HUES64 (cell line): Measurements from ENCODE around the gene DYRK1B.
A peak's percentile ranks its signal among the peaks of the same experiment; 100 is the strongest.

Experiments
- H3K27ac ChIP-seq: 2 replicates; pipeline ENCODE4 v1.7.0; 2013; ENCODE audit warnings: low read depth, low read length, inconsistent platforms
- H3K27me3 ChIP-seq: 2 replicates; pipeline ENCODE4 v1.6.1; 2013; ENCODE audit warnings: mild to moderate bottlenecking, low read length; ENCODE audit not compliant: insufficient read depth
- H3K36me3 ChIP-seq: 2 replicates; pipeline ENCODE4 v1.6.1; 2013; ENCODE audit warnings: mild to moderate bottlenecking, low read length; ENCODE audit not compliant: insufficient read depth
- H3K4me1 ChIP-seq: 2 replicates; pipeline ENCODE4 v1.6.1; 2013; ENCODE audit warnings: mild to moderate bottlenecking, low read length, moderate library complexity; ENCODE audit not compliant: insufficient read depth
- H3K4me3 ChIP-seq: 2 replicates; pipeline ENCODE4 v1.5.1; 2013; ENCODE audit warnings: mild to moderate bottlenecking, low read length, moderate library complexity
- H3K9ac ChIP-seq: 2 replicates; pipeline ENCODE4 v1.6.1; 2013; ENCODE audit warnings: mild to moderate bottlenecking, low read depth, low read length
- H3K9me3 ChIP-seq: 2 replicates; pipeline ENCODE4 v1.6.1; 2013; ENCODE audit warnings: low read depth, low read length; ENCODE audit not compliant: insufficient read depth
- WGBS: fragments of 150-250, 120-280 bp; methylation state at CpG from one replicate; pipeline ENCODE4 v1.1.7; 2013; ENCODE audit warnings: missing lambda C conversion rate; 5-methylcytosine and 5-hydroxymethylcytosine counted together

The DYRK1B gene

GRCh38 chr19:39852882-39853281 is 18.9 kb upstream of the DYRK1B start:
- Histone ChIP-seq H3K4me3 (no peak overlapping the region), H3K27me3 (no peaks in the 10 kb centered on the region), H3K36me3 (no peaks in the 10 kb centered on the region), H3K4me1 (no peaks in the 10 kb centered on the region), H3K9me3 (no peaks in the 10 kb centered on the region), H3K9ac (no peak overlapping the region), H3K27ac (no peak overlapping the region)
- WGBS: 94% methylated on average over 7 of the region's 7 CpGs

- no peak overlapping the region for H3K4me3 ChIP-seq
- no peaks in the 10 kb centered on the region for H3K36me3 ChIP-seq
- H3K9me3 ChIP-seq: no peaks in the 10 kb centered on the region
- peaks cover 12% of the 10 kb centered on the region for H3K4me1 ChIP-seq
- no peak overlapping the region for H3K9ac ChIP-seq
- WGBS: 71% methylated on average over 2 of the region's 2 CpGs
- no peak overlapping the region for H3K27ac ChIP-seq
- no peaks in the 10 kb centered on the region for H3K27me3 ChIP-seq
Measured at GRCh38 chr19:39850892-39851291, 16.9 kb upstream of the DYRK1B start.

- Histone ChIP-seq H3K9ac (no peak overlapping the region), H3K4me1 (peaks cover 27% of the 10 kb centered on the region)
Measured at GRCh38 chr19:39848392-39848791, 14.4 kb upstream of the DYRK1B start.

GRCh38 chr19:39847525-39847924 is 13.6 kb upstream of the DYRK1B start:
- 98% methylated on average over 6 of the region's 6 CpGs for whole genome bisulfite sequencing
- Histone ChIP-seq H3K27ac (no peak overlapping the region), H3K9me3 (no peaks in the 10 kb centered on the region), H3K4me1 (peaks cover 27% of the 10 kb centered on the region), H3K9ac (no peak overlapping the region), H3K27me3 (no peaks in the 10 kb centered on the region), H3K36me3 (no peaks in the 10 kb centered on the region), H3K4me3 (no peak overlapping the region)

More at GRCh38 chr19:39848392-39848791, 14.4 kb upstream of the DYRK1B start:
- Histone ChIP-seq H3K9me3 (no peaks in the 10 kb centered on the region), H3K36me3 (no peaks in the 10 kb centered on the region), H3K4me3 (no peak overlapping the region), H3K27ac (no peak overlapping the region), H3K27me3 (no peaks in the 10 kb centered on the region)
- 91% methylated on average over 4 of the region's 4 CpGs for WGBS

- WGBS: 60% methylated on average over 12 of the region's 12 CpGs
- Histone ChIP-seq H3K9me3 (no peaks in the 10 kb centered on the region), H3K4me1 (peaks cover 27% of the 10 kb centered on the region), H3K9ac (peak overlapping the region; percentile 55), H3K27me3 (no peaks in the 10 kb centered on the region), H3K4me3 (peak overlapping the region; percentile 82), H3K36me3 (no peaks in the 10 kb centered on the region), H3K27ac (peak overlapping the region; percentile 70)
Measured at GRCh38 chr19:39846678-39847486, 12.9 kb upstream of the DYRK1B start.

GRCh38 chr19:39845933-39846677 is 12.1 kb upstream of the DYRK1B start, which contains the start of gene FBL:
FBL (minus strand) TSS chr19:39846379; CDS start chr19:39846300, 79 bp downstream.
- no peaks in the 10 kb centered on the region for H3K27me3 ChIP-seq
- peak within 1 kb of the TSS; percentile 81 for H3K9ac ChIP-seq
- under 1% methylated on average over 57 of the region's 57 CpGs for WGBS
- no peaks in the 10 kb centered on the region for H3K9me3 ChIP-seq
- peak within 1 kb of the TSS; percentile 82 for H3K4me3 ChIP-seq
- 0 out of 2 replicates have a peak, but pooled peaks cover 2% of the 10 kb centered on the region for H3K36me3 ChIP-seq
- H3K27ac ChIP-seq: peak within 1 kb of the TSS; percentile 70
- H3K4me1 ChIP-seq: peaks cover 27% of the 10 kb centered on the region

- no peaks in the 10 kb centered on the region for H3K27me3 ChIP-seq
- peak overlapping the region; percentile 81 for H3K9ac ChIP-seq
- H3K4me1 ChIP-seq: peaks cover 27% of the 10 kb centered on the region
- H3K36me3 ChIP-seq: peaks cover 7% of the 10 kb centered on the region
- H3K27ac ChIP-seq: no peak overlapping the region
- peak overlapping the region; percentile 82 for H3K4me3 ChIP-seq
- no peaks in the 10 kb centered on the region for H3K9me3 ChIP-seq
- 2% methylated on average over 17 of the region's 17 CpGs for WGBS
Measured at GRCh38 chr19:39845584-39845932, 11.6 kb upstream of the DYRK1B start.

GRCh38 chr19:39845172-39845571 is 11.2 kb upstream of the DYRK1B start:
- Histone ChIP-seq H3K4me1 (peaks cover 27% of the 10 kb centered on the region), H3K9me3 (no peaks in the 10 kb centered on the region), H3K9ac (peak overlapping the region; percentile 81), H3K36me3 (peaks cover 9% of the 10 kb centered on the region), H3K4me3 (peak overlapping the region; percentile 82), H3K27ac (no peak overlapping the region), H3K27me3 (no peaks in the 10 kb centered on the region)
- WGBS: 34% methylated on average over 4 of the region's 5 CpGs

GRCh38 chr19:39843919-39844793 is 10.2 kb upstream of the DYRK1B start:
- Histone ChIP-seq H3K9me3 (no peaks in the 10 kb centered on the region), H3K36me3 (peaks cover 20% of the 10 kb centered on the region), H3K9ac (no peak overlapping the region), H3K4me1 (peaks cover 27% of the 10 kb centered on the region), H3K27me3 (no peaks in the 10 kb centered on the region), H3K27ac (no peak overlapping the region), H3K4me3 (peak overlapping the region; percentile 82)
- WGBS: 82% methylated on average over 4 of the region's 4 CpGs

GRCh38 chr19:39842693-39843435 is 8.9 kb upstream of the DYRK1B start:
- H3K9ac ChIP-seq: peak overlapping the region; percentile 54
- 94% methylated on average over 7 of the region's 7 CpGs for WGBS
- no peak overlapping the region for H3K27ac ChIP-seq
- H3K36me3 ChIP-seq: peaks cover 32% of the 10 kb centered on the region
- no peaks in the 10 kb centered on the region for H3K9me3 ChIP-seq
- peaks cover 27% of the 10 kb centered on the region for H3K4me1 ChIP-seq
- no peaks in the 10 kb centered on the region for H3K27me3 ChIP-seq
- no peak overlapping the region for H3K4me3 ChIP-seq
